Smooth muscle cell (in vitro differentiated cells): ENCODE measurements around the gene LRIG1. TPM values are rescaled to one million over a fixed set of nuclear protein-coding genes. Genes with fewer than 3 reads are reported as not detected.

Experiments used
- DNase-seq: peaks from one replicate; lab custom pipeline; 2025; ENCODE audit not compliant: unreplicated experiment; lab: John Stamatoyannopoulos, UW
- H2AFZ ChIP-seq: fragments of 200-600 bp; sonication (generic); 2 replicates; pipeline ENCODE4 v1.6.0; 2016; ENCODE audit warnings: antibody characterized with exemption, low read depth, mild to moderate bottlenecking
- H3F3A ChIP-seq: fragments of 200-600 bp; sonication (generic); 2 replicates; pipeline ENCODE4 v1.6.0; 2017; ENCODE audit warnings: antibody characterized with exemption, low read depth
- H3K27ac ChIP-seq: fragments of 200-600 bp; sonication (generic); 2 replicates; pipeline ENCODE4 v1.5.1; 2016; ENCODE audit warnings: low read depth, mild to moderate bottlenecking
- H3K27me3 ChIP-seq: fragments of 200-600 bp; sonication (generic); 2 replicates; pipeline ENCODE4 v1.6.1; 2016; ENCODE audit warnings: low read depth, mild to moderate bottlenecking
- H3K36me3 ChIP-seq: fragments of 200-600 bp; sonication (generic); 2 replicates; pipeline ENCODE4 v1.5.1; 2016; ENCODE audit warnings: low read depth
- H3K4me1 ChIP-seq: fragments of 200-600 bp; sonication (generic); 2 replicates; pipeline ENCODE4 v1.5.1; 2016; ENCODE audit warnings: low read depth
- H3K4me2 ChIP-seq: fragments of 200-600 bp; sonication (generic); 2 replicates; pipeline ENCODE4 v1.6.0; 2016; ENCODE audit warnings: mild to moderate bottlenecking
- H3K4me3 ChIP-seq: fragments of 200-600 bp; sonication (generic); 2 replicates; pipeline ENCODE4 v1.5.1; 2016; ENCODE audit warnings: mild to moderate bottlenecking
- H3K79me2 ChIP-seq: fragments of 200-600 bp; sonication (generic); 2 replicates; pipeline ENCODE4 v1.6.0; 2016; ENCODE audit warnings: low read depth, mild to moderate bottlenecking
- H3K9ac ChIP-seq: fragments of 200-600 bp; sonication (generic); 2 replicates; pipeline ENCODE4 v1.6.0; 2016; ENCODE audit warnings: low read depth
- H3K9me3 ChIP-seq: fragments of 200-600 bp; sonication (generic); replicated peaks from 2 replicates; pipeline ENCODE4 v1.5.1; 2016; ENCODE audit warnings: low read depth
- H4K20me1 ChIP-seq: fragments of 200-600 bp; sonication (generic); 2 replicates; pipeline ENCODE4 v1.6.0; 2016; ENCODE audit warnings: low read depth
- CTCF ChIP-seq: fragments of 200-600 bp; sonication (generic); IDR thresholded peaks from 2 replicates; pipeline ENCODE4 v1.5.1; 2017; ENCODE audit warnings: borderline replicate concordance, mild to moderate bottlenecking, antibody characterized with exemption; ENCODE audit not compliant: insufficient read depth, poor library complexity, severe bottlenecking
- WGBS: methylation state at CpG from one replicate; pipeline ENCODE4 v1.1.7; 2016; ENCODE audit warnings: low lambda C conversion rate; 5-methylcytosine and 5-hydroxymethylcytosine counted together
- polyA plus RNA-seq: library from polyadenylated mRNA; unstranded; fragments of >200 nt; fragmentation: Nextera tagmentation; extraction: Ambion mirVana; gene quantifications from 2 replicates; pipeline ENCODE4 v1.2.1, GENCODE V29; 2016
- total RNA-seq: library from RNA; depleted of rRNA; stranded (reverse); fragments of >200 nt; gene quantifications from 2 replicates; pipeline ENCODE4 v1.2.3, GENCODE V29; 2014

Gene LRIG1
- total and polyA plus RNA-seq, 2 experiments from 2014 or later = 26.5 to 31.3 TPM

- H3K9me3 ChIP-seq = no peaks in the 10 kb centered on the region
- peaks cover 18% of the 10 kb centered on the region for H3K4me1 ChIP-seq
- no peaks in the 10 kb centered on the region for H3K27me3 ChIP-seq
- WGBS = 94% methylated on average over 14 of the region's 14 CpGs
- no peak overlapping the region for H3K4me3 ChIP-seq
- H3K36me3 ChIP-seq = no peaks in the 10 kb centered on the region
- H3F3A ChIP-seq = peaks cover 6% of the 10 kb centered on the region
- TF ChIP-seq CTCF = no peak
- no peak overlapping the region for H3K27ac ChIP-seq
- no peaks in the 10 kb centered on the region for H4K20me1 ChIP-seq
- H3K79me2 ChIP-seq = peaks cover 12% of the 10 kb centered on the region
- H3K4me2 ChIP-seq = no peak overlapping the region
- no peak overlapping the region for H3K9ac ChIP-seq
- H2AFZ ChIP-seq = no peak overlapping the region
- no peak for DNase-seq
These were observed 81.8 kb downstream of the LRIG1 start for GRCh38 chr3:66419036-66419435.

GRCh38 chr3:66418475-66418931 lies 82.3 kb downstream of the LRIG1 start:
- Histone ChIP-seq H4K20me1 (no peaks in the 10 kb centered on the region), H2AFZ (no peak overlapping the region), H3K79me2 (peaks cover 12% of the 10 kb centered on the region), H3K27ac (no peak overlapping the region), H3K27me3 (no peaks in the 10 kb centered on the region), H3K36me3 (no peaks in the 10 kb centered on the region), H3K9ac (no peak overlapping the region), H3K4me1 (peaks cover 18% of the 10 kb centered on the region), H3K4me3 (no peak overlapping the region), H3K4me2 (no peak overlapping the region), H3K9me3 (no peaks in the 10 kb centered on the region), H3F3A (peaks cover 4% of the 10 kb centered on the region)
- no peak for TF ChIP-seq CTCF
- WGBS = 67% methylated on average over 12 of the region's 12 CpGs
- DNase-seq = no peak

- Histone ChIP-seq H3K4me2 (peak overlapping the region; percentile 17), H4K20me1 (no peaks in the 10 kb centered on the region), H3F3A (peaks cover 3% of the 10 kb centered on the region), H3K4me1 (peaks cover 18% of the 10 kb centered on the region), H3K27ac (peak overlapping the region; percentile 41), H2AFZ (no peak overlapping the region), H3K9me3 (no peaks in the 10 kb centered on the region), H3K79me2 (peaks cover 12% of the 10 kb centered on the region), H3K9ac (no peak overlapping the region), H3K4me3 (no peak overlapping the region), H3K27me3 (no peaks in the 10 kb centered on the region), H3K36me3 (no peaks in the 10 kb centered on the region)
- 51% methylated on average over 14 of the region's 14 CpGs for WGBS
- no peak for TF ChIP-seq CTCF
- DNase-seq = no peak
These were observed 84.1 kb downstream of the LRIG1 start for GRCh38 chr3:66416556-66417304.
